Loucy (cell line): ENCODE measurements around the gene RASGRP1.

ENCODE experiments used
- CTCF ChIP-seq: fragments of 200-600 bp; sonication (generic); conservative IDR thresholded peaks from 2 replicates; pipeline ENCODE4 v1.5.1; 2014; ENCODE audit warnings: mild to moderate bottlenecking, antibody characterized with exemption, low read length
- EZH2phosphoT487 ChIP-seq: fragments of 200-600 bp; IDR thresholded peaks from 2 replicates; pipeline ENCODE4 v1.6.1; 2018; ENCODE audit warnings: antibody characterized with exemption, mild to moderate bottlenecking, moderate library complexity, borderline replicate concordance

GRCh38 chr15:38553071-38553470 lies 11.5 kb downstream of the RASGRP1 start:
- TF ChIP-seq CTCF (no peak), EZH2phosphoT487 (no peak)
